DOHH2 (cell line): ENCODE measurements around the gene METTL17.

Experiments
- H3F3A ChIP-seq: fragments of 200-600 bp; sonication (generic), shearing (Covaris generic); 2 replicates; pipeline ENCODE4 v1.6.0; 2016; ENCODE audit warnings: antibody characterized with exemption, mild to moderate bottlenecking; ENCODE audit not compliant: control insufficient read depth, insufficient read depth
- H3K27ac ChIP-seq: fragments of 200-600 bp; sonication (generic); 2 replicates; pipeline ENCODE4 v1.5.1; 2014; ENCODE audit warnings: low read depth, mild to moderate bottlenecking, low read length, moderate library complexity
- H3K27me3 ChIP-seq: fragments of 200-600 bp; sonication (generic); 2 replicates; pipeline ENCODE4 v1.6.1; 2014; ENCODE audit warnings: mild to moderate bottlenecking, low read length, mixed read lengths; ENCODE audit not compliant: control insufficient read depth
- H3K36me3 ChIP-seq: fragments of 200-600 bp; sonication (generic); 2 replicates; pipeline ENCODE4 v1.6.1; 2014; ENCODE audit warnings: mild to moderate bottlenecking, low read length, moderate library complexity, mixed read lengths; ENCODE audit not compliant: control insufficient read depth
- H3K4me1 ChIP-seq: fragments of 200-600 bp; sonication (generic); 2 replicates; pipeline ENCODE4 v1.6.1; 2014; ENCODE audit warnings: mild to moderate bottlenecking, low read length, mixed read lengths; ENCODE audit not compliant: control insufficient read depth
- H3K4me2 ChIP-seq: fragments of 200-600 bp; sonication (generic); 2 replicates; pipeline ENCODE4 v1.6.0; 2014; ENCODE audit warnings: mild to moderate bottlenecking, low read length, moderate library complexity
- H3K4me3 ChIP-seq: fragments of 200-600 bp; sonication (generic); 2 replicates; pipeline ENCODE4 v1.5.1; 2014; ENCODE audit warnings: mild to moderate bottlenecking, low read length, mixed read lengths
- H3K79me2 ChIP-seq: fragments of 200-600 bp; sonication (generic); 2 replicates; pipeline ENCODE4 v1.6.1; 2014; ENCODE audit warnings: mild to moderate bottlenecking, low read length, mixed read lengths; ENCODE audit not compliant: control insufficient read depth
- H3K9me2 ChIP-seq: fragments of 200-600 bp; sonication (generic); replicated peaks from 2 replicates; pipeline ENCODE4 v1.6.1; 2014; ENCODE audit warnings: mild to moderate bottlenecking, low read length, mixed read lengths; ENCODE audit not compliant: control insufficient read depth
- H3K9me3 ChIP-seq: fragments of 200-600 bp; sonication (generic); 2 replicates; pipeline ENCODE4 v1.6.1; 2014; ENCODE audit warnings: antibody characterized with exemption, low read length, mixed read lengths; ENCODE audit not compliant: control insufficient read depth, insufficient read depth
- H4K20me1 ChIP-seq: fragments of 200-600 bp; sonication (generic); 2 replicates; pipeline ENCODE4 v1.6.0; 2014; ENCODE audit warnings: low read depth, mild to moderate bottlenecking, antibody characterized with exemption, low read length, moderate library complexity; ENCODE audit not compliant: control insufficient read depth, insufficient read depth
- CTCF ChIP-seq: fragments of 200-600 bp; sonication (generic); IDR thresholded peaks from one replicate; pipeline ENCODE4 v1.5.1; 2014; ENCODE audit warnings: antibody characterized with exemption, mild to moderate bottlenecking, low read depth, low read length; ENCODE audit not compliant: poor library complexity, severe bottlenecking
- EZH2phosphoT487 ChIP-seq: fragments of 200-600 bp; sonication (generic); IDR thresholded peaks from 2 replicates; pipeline ENCODE4 v1.6.1; 2017; ENCODE audit warnings: borderline replicate concordance, mild to moderate bottlenecking, antibody characterized with exemption, low read length, moderate library complexity, mixed read lengths

Gene METTL17

GRCh38 chr14:20996521-20996920 is 6.7 kb downstream of the METTL17 start:
- no peaks in the 10 kb centered on the region for H3K9me2 ChIP-seq
- no peak overlapping the region for H3K4me2 ChIP-seq
- no peak for TF ChIP-seq CTCF
- no peaks in the 10 kb centered on the region for H3K27me3 ChIP-seq
- no peaks in the 10 kb centered on the region for H4K20me1 ChIP-seq
- no peak overlapping the region for H3K4me3 ChIP-seq
- no peak overlapping the region for H3K27ac ChIP-seq
- peaks cover 12% of the 10 kb centered on the region for H3K79me2 ChIP-seq
- no peaks in the 10 kb centered on the region; the same call in 1 of the 2 replicates for H3K4me1 ChIP-seq
- H3F3A ChIP-seq, result no peaks in the 10 kb centered on the region
- H3K9me3 ChIP-seq, result no peaks in the 10 kb centered on the region
- peaks cover 54% of the 10 kb centered on the region for H3K36me3 ChIP-seq

GRCh38 chr14:20997115-20997514 is 7.3 kb downstream of the METTL17 start:
- Histone ChIP-seq H3K9me3 (no peaks in the 10 kb centered on the region), H3K79me2 (peaks cover 6% of the 10 kb centered on the region), H3K27ac (no peak overlapping the region), H4K20me1 (no peaks in the 10 kb centered on the region), H3K27me3 (no peaks in the 10 kb centered on the region), H3K4me2 (no peak overlapping the region), H3K9me2 (no peaks in the 10 kb centered on the region), H3K36me3 (peaks cover 48% of the 10 kb centered on the region), H3F3A (no peaks in the 10 kb centered on the region), H3K4me3 (no peak overlapping the region), H3K4me1 (no peaks in the 10 kb centered on the region)
- TF ChIP-seq EZH2phosphoT487 (no peak), CTCF (no peak)

- Histone ChIP-seq H3K79me2 (peaks cover 1% of the 10 kb centered on the region; the same call in 1 of the 2 replicates), H4K20me1 (no peaks in the 10 kb centered on the region), H3K4me1 (no peaks in the 10 kb centered on the region), H3K4me3 (no peak overlapping the region), H3K27ac (no peak overlapping the region), H3K4me2 (no peak overlapping the region), H3F3A (no peaks in the 10 kb centered on the region), H3K27me3 (no peaks in the 10 kb centered on the region), H3K9me3 (no peaks in the 10 kb centered on the region), H3K9me2 (no peaks in the 10 kb centered on the region), H3K36me3 (peaks cover 44% of the 10 kb centered on the region)
- TF ChIP-seq CTCF, result no peak
- no peak for TF ChIP-seq EZH2phosphoT487
These were observed 7.8 kb downstream of the METTL17 start for GRCh38 chr14:20997564-20997963.

- no peak for TF ChIP-seq CTCF
- TF ChIP-seq EZH2phosphoT487, result no peak
- H3K27me3 ChIP-seq, result no peaks in the 10 kb centered on the region
- H3K36me3 ChIP-seq, result peaks cover 38% of the 10 kb centered on the region
- no peaks in the 10 kb centered on the region for H3K9me2 ChIP-seq
- no peaks in the 10 kb centered on the region for H3K4me1 ChIP-seq
- H3F3A ChIP-seq, result no peaks in the 10 kb centered on the region
- no peak overlapping the region for H3K4me3 ChIP-seq
- no peak overlapping the region for H3K27ac ChIP-seq
- no peak overlapping the region for H3K4me2 ChIP-seq
- H3K9me3 ChIP-seq, result no peaks in the 10 kb centered on the region
- no peaks in the 10 kb centered on the region for H4K20me1 ChIP-seq
- H3K79me2 ChIP-seq, result no peaks in the 10 kb centered on the region
These were observed 8.4 kb downstream of the METTL17 start for GRCh38 chr14:20998139-20998538.
